Nephron progenitor cell (in vitro differentiated cells): ENCODE measurements around the gene GLIS1.

Source experiments
- DNase-seq: peaks from one replicate; pipeline ENCODE4 v3.0.0; 2021
- H3K27ac Mint-ChIP-seq: 2 replicates; pipeline ENCODE4 v1.8.0; 2021; ENCODE audit warnings: mild to moderate bottlenecking, moderate library complexity, mixed read lengths
- H3K27me3 Mint-ChIP-seq: 2 replicates; pipeline ENCODE4 v1.8.0; 2021; ENCODE audit warnings: mild to moderate bottlenecking, low read depth, mixed read lengths; ENCODE audit not compliant: poor library complexity
- H3K36me3 Mint-ChIP-seq: 2 replicates; pipeline ENCODE4 v1.8.0; 2021; ENCODE audit warnings: low read depth, mixed read lengths
- H3K4me1 Mint-ChIP-seq: 2 replicates; pipeline ENCODE4 v1.8.0; 2021; ENCODE audit warnings: mixed read lengths
- H3K4me3 Mint-ChIP-seq: 2 replicates; pipeline ENCODE4 v1.8.0; 2021; ENCODE audit warnings: mild to moderate bottlenecking, moderate library complexity, mixed read lengths
- H3K9me3 Mint-ChIP-seq: 2 replicates; pipeline ENCODE4 v1.8.0; 2021; ENCODE audit warnings: mild to moderate bottlenecking, moderate library complexity, mixed read lengths
- TF ChIP-seq, protein P1 (sequence below): fragments of 200-600 bp; sonication (generic); IDR thresholded peaks from 2 replicates; pipeline ENCODE4 v1.5.0; 2021; ENCODE audit warnings: antibody characterized with exemption

GLIS1 gene

DNA sequence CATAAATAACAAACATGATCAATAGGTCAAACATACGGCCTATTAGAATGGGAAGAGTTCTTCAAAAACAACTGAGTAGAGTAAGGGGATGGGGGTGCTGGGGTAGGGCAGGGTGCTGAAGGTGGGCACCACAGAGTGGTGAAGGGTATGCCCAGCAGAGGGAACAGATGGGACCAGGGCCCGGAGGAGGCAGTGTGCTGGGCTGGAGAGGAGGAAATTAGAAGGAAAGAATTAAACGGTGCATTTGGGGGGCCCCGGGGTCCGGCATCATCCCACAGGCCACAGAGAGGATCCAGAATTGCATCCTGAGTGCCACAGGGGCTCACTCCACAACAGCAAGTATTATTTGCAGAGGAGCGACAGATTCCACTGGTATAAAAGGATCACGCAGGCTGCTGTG lies 94.5 kb downstream of the GLIS1 start:
- Mint-ChIP-seq H3K9me3 (no peaks in the 10 kb centered on the region), H3K27me3 (peaks cover 11% of the 10 kb centered on the region), H3K4me1 (peaks cover 60% of the 10 kb centered on the region), H3K4me3 (no peak overlapping the region), H3K27ac (no peak overlapping the region), H3K36me3 (no peaks in the 10 kb centered on the region)
- TF ChIP-seq, protein P1, sequence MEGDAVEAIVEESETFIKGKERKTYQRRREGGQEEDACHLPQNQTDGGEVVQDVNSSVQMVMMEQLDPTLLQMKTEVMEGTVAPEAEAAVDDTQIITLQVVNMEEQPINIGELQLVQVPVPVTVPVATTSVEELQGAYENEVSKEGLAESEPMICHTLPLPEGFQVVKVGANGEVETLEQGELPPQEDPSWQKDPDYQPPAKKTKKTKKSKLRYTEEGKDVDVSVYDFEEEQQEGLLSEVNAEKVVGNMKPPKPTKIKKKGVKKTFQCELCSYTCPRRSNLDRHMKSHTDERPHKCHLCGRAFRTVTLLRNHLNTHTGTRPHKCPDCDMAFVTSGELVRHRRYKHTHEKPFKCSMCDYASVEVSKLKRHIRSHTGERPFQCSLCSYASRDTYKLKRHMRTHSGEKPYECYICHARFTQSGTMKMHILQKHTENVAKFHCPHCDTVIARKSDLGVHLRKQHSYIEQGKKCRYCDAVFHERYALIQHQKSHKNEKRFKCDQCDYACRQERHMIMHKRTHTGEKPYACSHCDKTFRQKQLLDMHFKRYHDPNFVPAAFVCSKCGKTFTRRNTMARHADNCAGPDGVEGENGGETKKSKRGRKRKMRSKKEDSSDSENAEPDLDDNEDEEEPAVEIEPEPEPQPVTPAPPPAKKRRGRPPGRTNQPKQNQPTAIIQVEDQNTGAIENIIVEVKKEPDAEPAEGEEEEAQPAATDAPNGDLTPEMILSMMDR: no peak
- no peak for DNase-seq

DNA sequence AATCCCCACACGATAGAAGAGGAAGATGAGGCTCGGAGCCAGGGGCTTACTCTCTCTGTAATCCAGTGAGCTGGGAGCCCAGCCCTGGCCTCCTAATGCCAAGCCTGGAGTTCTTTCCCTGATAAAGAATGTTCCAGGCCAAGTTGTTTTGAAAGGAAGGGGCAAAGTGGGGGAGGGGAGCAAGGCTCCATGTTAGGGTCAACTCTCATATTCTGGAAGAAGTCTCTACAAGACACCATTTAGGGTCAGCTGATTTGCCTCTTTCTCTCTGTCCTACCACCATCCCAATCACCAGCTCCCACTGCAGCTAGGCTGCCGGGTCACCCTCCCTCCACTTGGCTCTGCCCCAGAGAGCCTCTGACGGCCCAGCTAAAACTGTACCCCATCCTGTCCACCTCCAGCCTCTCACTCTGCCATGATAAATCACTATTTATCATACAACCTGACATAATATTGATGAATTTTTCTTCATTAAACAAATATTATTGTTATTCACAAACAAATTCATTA lies 95.0 kb downstream of the GLIS1 start:
- Mint-ChIP-seq H3K9me3 (no peaks in the 10 kb centered on the region), H3K4me1 (peaks cover 66% of the 10 kb centered on the region), H3K36me3 (no peaks in the 10 kb centered on the region), H3K27me3 (peaks cover 11% of the 10 kb centered on the region), H3K27ac (no peak overlapping the region), H3K4me3 (no peak overlapping the region)
- DNase-seq: no peak
- TF ChIP-seq, protein P1: no peak

DNA sequence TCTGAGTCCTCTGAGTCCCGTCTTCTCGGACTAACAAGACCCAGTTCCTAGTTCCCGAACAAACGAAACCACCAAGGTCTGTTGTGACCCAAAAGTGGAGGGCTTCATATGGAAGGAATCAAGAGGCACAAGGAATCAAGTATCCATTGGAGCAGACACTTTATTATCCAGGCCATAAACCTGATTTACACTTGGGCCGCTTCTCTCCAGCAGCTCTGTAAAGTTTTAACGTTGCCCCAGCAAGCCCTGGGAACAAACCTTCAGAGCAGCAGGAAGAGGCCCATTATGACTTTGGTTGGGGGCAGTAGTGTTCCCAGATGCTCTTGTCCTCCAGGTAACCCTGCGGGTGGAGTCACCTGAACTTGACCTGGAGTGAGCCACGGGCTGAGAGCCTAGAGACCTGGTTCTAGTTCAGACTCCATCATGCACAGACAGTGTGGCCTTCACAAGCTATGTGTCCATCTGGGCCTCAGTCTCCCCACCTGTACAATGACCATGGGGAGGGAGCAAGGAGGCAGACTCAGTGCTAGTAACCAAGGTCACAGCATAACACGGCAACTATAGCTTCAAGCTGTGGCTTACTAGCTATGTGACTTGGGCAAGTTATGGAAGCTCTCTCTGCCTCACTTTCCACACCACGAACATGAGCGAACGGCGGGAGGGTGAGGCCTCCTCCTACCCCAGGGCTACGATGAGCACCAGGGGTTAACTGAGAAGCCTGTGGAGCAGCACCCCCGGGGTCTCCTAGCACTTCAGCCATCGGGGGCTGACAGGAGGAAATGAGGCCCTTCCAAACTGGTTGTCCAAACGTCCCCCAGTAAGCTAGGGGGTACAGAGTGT lies 95.7 kb downstream of the GLIS1 start:
- Mint-ChIP-seq H3K4me3 (peak overlapping the region; percentile 49), H3K27ac (no peak overlapping the region), H3K9me3 (no peaks in the 10 kb centered on the region), H3K36me3 (no peaks in the 10 kb centered on the region), H3K27me3 (peaks cover 8% of the 10 kb centered on the region), H3K4me1 (peaks cover 68% of the 10 kb centered on the region)
- no peak for DNase-seq
- TF ChIP-seq, protein P1: no peak

DNA sequence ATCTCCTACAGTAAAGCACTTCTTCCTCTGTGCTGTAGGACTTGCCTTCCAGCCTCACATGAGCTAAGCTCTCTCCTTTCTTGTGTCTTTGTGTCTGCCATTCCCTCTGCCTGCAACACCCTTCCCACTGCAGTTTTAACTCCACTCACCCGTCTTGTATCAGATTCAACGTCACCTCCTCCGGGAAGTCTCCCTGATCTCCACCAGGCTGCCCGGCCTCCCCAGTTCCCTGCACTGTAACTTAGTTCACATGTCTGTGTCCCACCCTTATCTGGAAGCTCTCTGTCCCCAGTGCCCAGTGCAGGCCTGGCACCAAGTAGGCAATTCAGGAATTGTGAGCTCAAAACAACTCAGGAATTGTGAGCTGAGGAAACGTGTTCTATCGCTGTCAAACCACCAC lies 96.4 kb downstream of the GLIS1 start:
- DNase-seq: no peak
- TF ChIP-seq, protein P1: no peak
- Mint-ChIP-seq H3K9me3 (no peaks in the 10 kb centered on the region), H3K27me3 (peaks cover 9% of the 10 kb centered on the region), H3K4me3 (peak overlapping the region; percentile 49), H3K4me1 (peaks cover 73% of the 10 kb centered on the region), H3K36me3 (no peaks in the 10 kb centered on the region), H3K27ac (no peak overlapping the region)

DNA sequence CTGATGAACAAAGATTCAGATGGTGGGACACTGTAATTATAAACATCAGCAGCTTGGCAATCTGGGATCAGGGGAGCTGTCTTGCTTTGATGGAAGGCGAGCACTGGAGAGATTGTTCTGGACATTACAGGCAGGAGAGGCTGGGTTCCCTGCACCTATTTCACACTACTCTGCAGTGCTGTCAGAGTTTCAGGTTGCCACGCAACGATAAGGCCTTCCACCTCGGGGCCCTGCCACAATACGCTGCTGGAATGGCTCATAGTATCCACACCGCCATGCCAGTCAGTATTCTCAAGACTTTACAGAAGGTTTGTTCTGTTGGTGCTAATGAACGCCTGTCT lies 96.8 kb downstream of the GLIS1 start:
- TF ChIP-seq, protein P1: no peak
- peaks cover 73% of the 10 kb centered on the region for H3K4me1 Mint-ChIP-seq
- no peaks in the 10 kb centered on the region for H3K9me3 Mint-ChIP-seq
- no peak overlapping the region for H3K4me3 Mint-ChIP-seq
- DNase-seq: no peak
- peaks cover 11% of the 10 kb centered on the region for H3K27me3 Mint-ChIP-seq
- H3K36me3 Mint-ChIP-seq: no peaks in the 10 kb centered on the region
- H3K27ac Mint-ChIP-seq: peak overlapping the region; percentile 51
